H9 (cell line): Measurements from ENCODE around the gene ALCAM. TPM values are rescaled to one million over a fixed set of nuclear protein-coding genes. Genes with fewer than 3 reads are reported as not detected.

Experiments
- DNase-seq: peaks from one replicate; pipeline ENCODE4 v3.0.0-alpha.2; 2017
- H2AFZ ChIP-seq: one replicate; pipeline ENCODE4 v1.6.1; 2013; ENCODE audit warnings: mild to moderate bottlenecking, low read length, control low read depth, moderate library complexity
- H2AK5ac ChIP-seq: 2 replicates; pipeline ENCODE4 v1.6.1; 2013; ENCODE audit warnings: low read length, control low read depth, mixed read lengths; ENCODE audit not compliant: insufficient read length
- H2BK120ac ChIP-seq: one replicate; pipeline ENCODE4 v1.6.1; 2013; ENCODE audit warnings: low read depth, mild to moderate bottlenecking, low read length, control low read depth, inconsistent platforms; ENCODE audit not compliant: poor library complexity, severe bottlenecking
- H2BK12ac ChIP-seq: 2 replicates; pipeline ENCODE4 v1.6.1; 2013; ENCODE audit warnings: low read length, control low read depth, mixed read lengths, low read depth; ENCODE audit not compliant: insufficient read length
- H2BK15ac ChIP-seq: 2 replicates; pipeline ENCODE4 v1.6.1; 2013; ENCODE audit warnings: low read depth, low read length, control low read depth
- H2BK20ac ChIP-seq: one replicate; pipeline ENCODE4 v1.6.1; 2013; ENCODE audit warnings: low read depth, mild to moderate bottlenecking, low read length, control low read depth, inconsistent platforms; ENCODE audit not compliant: poor library complexity, severe bottlenecking
- H2BK5ac ChIP-seq: 2 replicates; pipeline ENCODE4 v1.6.1; 2013; ENCODE audit warnings: low read length, control low read depth, mixed read lengths; ENCODE audit not compliant: insufficient read length
- H3K14ac ChIP-seq: 2 replicates; pipeline ENCODE4 v1.6.1; 2013; ENCODE audit warnings: low read length, control low read depth; ENCODE audit not compliant: insufficient read depth
- H3K18ac ChIP-seq: 2 replicates; pipeline ENCODE4 v1.6.1; 2013; ENCODE audit warnings: low read depth, mild to moderate bottlenecking, mixed read lengths, low read length, control low read depth; ENCODE audit not compliant: insufficient read length
- H3K23ac ChIP-seq: 2 replicates; pipeline ENCODE4 v1.6.1; 2013; ENCODE audit warnings: low read length, control low read depth, mixed read lengths, low read depth; ENCODE audit not compliant: insufficient read length
- H3K23me2 ChIP-seq: 2 replicates; pipeline ENCODE4 v1.6.1; 2013; ENCODE audit warnings: low read depth, mild to moderate bottlenecking, mixed read lengths, low read length, control low read depth; ENCODE audit not compliant: insufficient read length, poor library complexity, severe bottlenecking
- H3K27ac ChIP-seq: 2 replicates; pipeline ENCODE4 v1.5.1; 2013; ENCODE audit warnings: low read length, control low read depth, mixed read lengths, low read depth; ENCODE audit not compliant: insufficient read length
- H3K27me3 ChIP-seq: 2 replicates; pipeline ENCODE4 v1.6.1; 2013; ENCODE audit warnings: low read length, control low read depth, inconsistent platforms; ENCODE audit not compliant: insufficient read depth
- H3K4ac ChIP-seq: 2 replicates; pipeline ENCODE4 v1.6.1; 2013; ENCODE audit warnings: low read depth, mild to moderate bottlenecking, control low read depth, inconsistent platforms, low read length, moderate library complexity
- H3K4me1 ChIP-seq: 2 replicates; pipeline ENCODE4 v1.6.1; 2013; ENCODE audit warnings: low read length, control low read depth, inconsistent platforms; ENCODE audit not compliant: insufficient read depth
- H3K4me2 ChIP-seq: 2 replicates; pipeline ENCODE4 v1.6.1; 2013; ENCODE audit warnings: low read length, control low read depth, mixed read lengths; ENCODE audit not compliant: insufficient read length, insufficient read depth
- H3K56ac ChIP-seq: 2 replicates; pipeline ENCODE4 v1.6.1; 2013; ENCODE audit warnings: low read depth, mild to moderate bottlenecking, mixed read lengths, low read length, control low read depth; ENCODE audit not compliant: insufficient read length
- H3K79me1 ChIP-seq: 2 replicates; pipeline ENCODE4 v1.6.1; 2013; ENCODE audit warnings: low read depth, mild to moderate bottlenecking, moderate library complexity, low read length, control low read depth, inconsistent platforms; ENCODE audit not compliant: insufficient read depth, poor library complexity, severe bottlenecking
- H3K79me2 ChIP-seq: 2 replicates; pipeline ENCODE4 v1.6.1; 2013; ENCODE audit warnings: low read length, control low read depth, inconsistent platforms; ENCODE audit not compliant: insufficient read depth
- H3K9ac ChIP-seq: 2 replicates; pipeline ENCODE4 v1.6.1; 2013; ENCODE audit warnings: low read length, control low read depth, mixed read lengths; ENCODE audit not compliant: insufficient read length; ENCODE audit errors: extremely low read depth
- H3K9me3 ChIP-seq: one replicate; pipeline ENCODE4 v1.6.1; 2013; ENCODE audit warnings: low read depth, low read length, inconsistent platforms; ENCODE audit not compliant: control insufficient read depth
- H3T11ph ChIP-seq: one replicate; pipeline ENCODE4 v1.6.1; 2013; ENCODE audit warnings: mild to moderate bottlenecking, low read length, control low read depth, inconsistent platforms
- H4K20me1 ChIP-seq: one replicate; pipeline ENCODE4 v1.6.1; 2013; ENCODE audit not compliant: control insufficient read depth, insufficient read length, insufficient read depth
- H4K5ac ChIP-seq: 2 replicates; pipeline ENCODE4 v1.6.1; 2013; ENCODE audit warnings: low read depth, mild to moderate bottlenecking, mixed read lengths, low read length, control low read depth; ENCODE audit not compliant: insufficient read length
- H4K8ac ChIP-seq: replicated peaks from 2 replicates; pipeline ENCODE4 v1.6.1; 2013; ENCODE audit warnings: low read length, control low read depth, mixed read lengths, low read depth; ENCODE audit not compliant: insufficient read length
- H4K91ac ChIP-seq: 2 replicates; pipeline ENCODE4 v1.6.1; 2013; ENCODE audit warnings: low read depth, mild to moderate bottlenecking, moderate library complexity, mixed read lengths, low read length, control low read depth; ENCODE audit not compliant: insufficient read length
- H3K27ac Mint-ChIP-seq, 3 experiments: 2 replicates in 2 of 3; 3 replicates in 1 of 3; pipeline ENCODE4 v1.8.0; 2020 to 2021; ENCODE audit warnings: mixed read lengths in 3 of 3, mild to moderate bottlenecking in 1 of 3, moderate library complexity in 1 of 3
- H3K27me3 Mint-ChIP-seq: 2 replicates; pipeline ENCODE4 v1.8.0; 2021; ENCODE audit warnings: low read depth, mild to moderate bottlenecking, moderate library complexity, mixed read lengths
- H3K36me3 Mint-ChIP-seq, 3 experiments: 2 replicates in 2 of 3; 3 replicates in 1 of 3; pipeline ENCODE4 v1.8.0; 2020 to 2021; ENCODE audit warnings: low read depth in 3 of 3, mixed read lengths in 3 of 3; ENCODE audit not compliant: insufficient read depth in 1 of 3
- H3K4me1 Mint-ChIP-seq, 2 experiments: 2 replicates each; pipeline ENCODE4 v1.8.0; 2020; ENCODE audit warnings: mixed read lengths in 2 of 2
- H3K4me3 Mint-ChIP-seq, 2 experiments: 2 replicates in 1 of 2; 3 replicates in 1 of 2; pipeline ENCODE4 v1.8.0; 2020 to 2021; ENCODE audit warnings: mild to moderate bottlenecking in 2 of 2, mixed read lengths in 2 of 2, moderate library complexity in 1 of 2
- H3K9me3 Mint-ChIP-seq, 2 experiments: 2 replicates in 1 of 2; 3 replicates in 1 of 2; pipeline ENCODE4 v1.8.0; 2020; ENCODE audit warnings: mild to moderate bottlenecking in 2 of 2, mixed read lengths in 2 of 2, moderate library complexity in 1 of 2
- WGBS: extraction: QIAGEN DNeasy Blood & Tissue Kit; methylation state at CpG from one replicate; pipeline ENCODE4 v1.1.7; 2013; ENCODE audit warnings: missing lambda C conversion rate, low lambda C conversion rate, mixed read lengths; ENCODE audit not compliant: insufficient read length; ENCODE audit errors: extremely low coverage; 5-methylcytosine and 5-hydroxymethylcytosine counted together
- total RNA-seq: library from RNA; stranded (reverse); gene quantifications from 2 replicates; pipeline ENCODE4 v1.2.1, GENCODE V29; 2021
- TF ChIP-seq, protein P1 (sequence below): fragments of 200-600 bp; sonication (generic); conservative IDR thresholded peaks from 3 replicates; pipeline ENCODE4 v1.8.0; 2021; ENCODE audit warnings: antibody characterized with exemption, mild to moderate bottlenecking

ALCAM gene
- total RNA-seq, 1 experiment from 2014 or later: 43.7 TPM

DNA sequence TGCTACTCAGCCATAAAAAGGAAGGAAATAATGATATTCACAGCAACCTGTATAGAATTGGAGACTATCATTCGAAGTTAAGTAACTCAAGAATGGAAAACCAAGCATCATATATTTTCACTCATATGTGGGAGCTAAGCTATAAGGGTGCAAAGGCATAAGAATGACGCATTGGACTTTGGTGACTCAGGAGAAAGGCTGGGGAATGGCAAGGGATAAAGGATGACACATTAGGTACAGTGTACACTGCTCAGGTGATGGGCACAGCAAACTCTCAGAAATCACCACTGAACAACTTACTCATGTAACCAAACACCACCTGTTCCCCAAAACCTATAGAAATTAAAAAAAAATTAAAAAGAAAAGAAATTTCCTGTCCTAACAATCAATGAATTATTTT is 42.7 kb downstream of the ALCAM start:
- DNase-seq: no peak
- peaks cover 2 to 10% (median 5%) of the 10 kb centered on the region in 3 experiments; a peak in 3 of 7 replicates for H3K36me3 Mint-ChIP-seq
- no peak overlapping the region for H2BK20ac ChIP-seq
- H4K8ac ChIP-seq: no peak overlapping the region
- H3K9ac ChIP-seq: no peak overlapping the region
- no peak overlapping the region for H3K4me3 Mint-ChIP-seq
- no peaks in the 10 kb centered on the region for H3K4me1 ChIP-seq
- WGBS: no CpG with 5 or more reads among the region's 2 CpGs
- H3K56ac ChIP-seq: no peak overlapping the region
- peaks cover 4 to 6% of the 10 kb centered on the region in 2 experiments; a peak in 3 of 5 replicates for H3K9me3 Mint-ChIP-seq
- 0 out of 2 replicates have a peak, but pooled peaks cover 2% of the 10 kb centered on the region for H3K79me2 ChIP-seq
- no peaks in the 10 kb centered on the region for H3K27me3 ChIP-seq
- no peaks in the 10 kb centered on the region for H3K27me3 Mint-ChIP-seq
- H3K79me1 ChIP-seq: no peaks in the 10 kb centered on the region
- no peak overlapping the region for H4K5ac ChIP-seq
- TF ChIP-seq, protein P1, sequence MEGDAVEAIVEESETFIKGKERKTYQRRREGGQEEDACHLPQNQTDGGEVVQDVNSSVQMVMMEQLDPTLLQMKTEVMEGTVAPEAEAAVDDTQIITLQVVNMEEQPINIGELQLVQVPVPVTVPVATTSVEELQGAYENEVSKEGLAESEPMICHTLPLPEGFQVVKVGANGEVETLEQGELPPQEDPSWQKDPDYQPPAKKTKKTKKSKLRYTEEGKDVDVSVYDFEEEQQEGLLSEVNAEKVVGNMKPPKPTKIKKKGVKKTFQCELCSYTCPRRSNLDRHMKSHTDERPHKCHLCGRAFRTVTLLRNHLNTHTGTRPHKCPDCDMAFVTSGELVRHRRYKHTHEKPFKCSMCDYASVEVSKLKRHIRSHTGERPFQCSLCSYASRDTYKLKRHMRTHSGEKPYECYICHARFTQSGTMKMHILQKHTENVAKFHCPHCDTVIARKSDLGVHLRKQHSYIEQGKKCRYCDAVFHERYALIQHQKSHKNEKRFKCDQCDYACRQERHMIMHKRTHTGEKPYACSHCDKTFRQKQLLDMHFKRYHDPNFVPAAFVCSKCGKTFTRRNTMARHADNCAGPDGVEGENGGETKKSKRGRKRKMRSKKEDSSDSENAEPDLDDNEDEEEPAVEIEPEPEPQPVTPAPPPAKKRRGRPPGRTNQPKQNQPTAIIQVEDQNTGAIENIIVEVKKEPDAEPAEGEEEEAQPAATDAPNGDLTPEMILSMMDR: no peak
- H2BK12ac ChIP-seq: no peak overlapping the region
- no peak overlapping the region for H2AFZ ChIP-seq
- H3K18ac ChIP-seq: no peak overlapping the region
- no peak overlapping the region for H3T11ph ChIP-seq
- H2BK15ac ChIP-seq: no peak overlapping the region
- no peak overlapping the region for H2BK5ac ChIP-seq
- H2AK5ac ChIP-seq: no peak overlapping the region
- H3K23me2 ChIP-seq: no peaks in the 10 kb centered on the region
- H3K27ac Mint-ChIP-seq: no peak overlapping the region
- no peak overlapping the region for H3K27ac ChIP-seq
- no peak overlapping the region for H4K91ac ChIP-seq
- no peak overlapping the region for H3K23ac ChIP-seq
- H3K4me1 Mint-ChIP-seq: 0 out of 4 replicates have a peak, but pooled peaks cover 0 to 3% of the 10 kb centered on the region in 2 experiments
- H3K4me2 ChIP-seq: no peak overlapping the region
- no peak overlapping the region for H2BK120ac ChIP-seq
- H3K4ac ChIP-seq: no peak overlapping the region
- no peaks in the 10 kb centered on the region for H4K20me1 ChIP-seq
- H3K14ac ChIP-seq: no peak overlapping the region
- no peaks in the 10 kb centered on the region for H3K9me3 ChIP-seq
